Effector CD8-positive, alpha-beta T cell (primary cell): ENCODE results near the gene RAC3.
A peak's percentile ranks its signal among the peaks of the same experiment; 100 is the strongest.
"Not testable (repeated sequence)": the region's sequence is repeated elsewhere in the genome, so short reads cannot be mapped to it uniquely, and the experiment has no call there.

ENCODE experiments used
- DNase-seq: peaks from one replicate; lab custom pipeline; 2025; lab: John Stamatoyannopoulos, UW

RAC3 gene

DNA sequence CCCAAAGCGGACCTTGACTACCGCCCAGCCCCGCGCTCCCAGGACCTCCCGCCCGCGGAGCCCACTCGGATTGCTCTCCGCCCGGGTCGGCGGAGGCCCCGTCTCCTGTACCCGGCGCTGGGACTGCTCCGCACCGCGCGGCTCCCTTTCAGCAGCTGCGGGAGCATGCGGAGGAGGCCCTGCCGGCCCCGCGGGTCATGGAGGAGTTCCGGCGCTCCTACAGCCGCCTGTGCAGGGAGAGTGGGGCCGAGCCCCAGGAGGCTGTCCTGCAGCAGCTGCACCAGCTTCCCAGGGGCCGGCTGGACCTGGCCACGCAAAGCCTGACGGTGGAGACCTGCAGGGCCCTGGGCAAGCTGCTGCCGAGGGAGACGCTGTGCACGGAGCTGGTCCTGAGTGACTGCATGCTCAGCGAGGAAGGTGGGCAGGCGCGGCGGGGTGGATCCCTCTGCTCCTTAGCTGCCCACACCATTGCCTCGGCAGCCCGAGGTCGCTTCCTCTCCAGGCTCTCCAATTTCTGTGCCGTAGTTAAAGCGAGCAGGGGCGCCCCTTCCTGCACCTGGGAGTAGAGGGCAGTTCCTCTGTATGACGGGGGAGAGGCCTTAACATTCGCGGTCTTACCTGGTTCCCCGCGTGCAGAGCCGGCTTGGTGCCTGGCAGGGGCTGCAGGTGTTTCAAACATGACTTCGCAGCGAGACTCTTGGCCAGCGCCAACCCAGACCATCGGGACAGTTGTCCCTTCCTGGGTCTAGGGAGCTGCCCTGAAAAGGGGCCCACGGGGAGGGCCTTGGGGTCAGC is 7.8 kb upstream of the RAC3 start:
- no peak for DNase-seq

DNA sequence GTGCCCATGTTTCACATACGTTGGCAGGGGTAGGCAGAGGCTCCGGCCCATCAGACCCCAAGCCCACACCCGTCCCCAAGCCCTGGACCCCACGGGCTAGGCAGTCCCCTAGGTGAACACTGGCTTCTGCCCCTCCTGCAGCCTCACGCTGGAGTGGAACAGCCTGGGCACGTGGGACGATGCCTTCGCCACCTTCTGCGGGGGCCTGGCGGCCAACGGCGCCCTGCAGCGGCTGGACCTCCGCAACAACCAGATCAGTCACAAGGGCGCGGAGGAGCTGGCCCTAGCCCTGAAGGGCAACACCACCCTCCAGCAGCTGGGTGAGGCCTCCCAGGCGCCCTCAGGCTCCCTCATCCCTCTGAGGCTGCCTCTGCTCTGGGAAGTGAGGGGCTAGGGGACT is 6.6 kb upstream of the RAC3 start:
- no peak for DNase-seq

DNA sequence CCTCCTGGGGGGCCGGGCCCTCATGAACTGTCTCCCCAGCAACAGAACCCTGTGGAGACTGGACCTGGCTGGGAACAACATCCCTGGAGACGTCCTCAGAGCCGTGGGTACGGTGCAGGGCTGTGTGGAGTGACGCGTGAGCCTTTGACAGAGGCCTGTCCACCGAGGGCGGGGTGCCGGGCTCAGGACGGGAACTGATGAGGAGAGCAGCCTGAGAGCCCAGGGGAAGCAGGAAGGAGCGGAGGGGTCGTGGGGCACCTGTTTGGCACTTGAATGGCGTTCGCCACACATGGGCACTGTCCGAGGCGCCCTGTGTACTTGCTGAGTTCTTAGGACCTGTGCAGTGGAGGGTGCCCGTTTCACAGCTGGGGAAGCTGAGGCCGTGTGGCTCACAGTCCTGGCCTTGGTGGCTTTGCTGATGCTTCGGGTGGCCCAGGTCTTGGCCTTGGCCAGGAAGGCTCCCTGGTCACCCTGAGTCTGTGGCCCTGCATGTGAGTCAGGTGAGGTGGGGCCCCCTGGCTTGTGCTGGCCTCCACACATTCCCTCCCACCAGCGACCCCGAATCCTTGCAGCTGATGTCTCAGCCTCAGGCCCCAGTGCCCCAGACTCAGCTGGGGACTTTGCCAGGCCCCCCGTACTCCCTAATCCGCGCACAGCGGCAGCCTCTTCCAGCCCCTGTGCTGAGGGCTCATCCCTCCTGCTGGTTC is 5.9 kb upstream of the RAC3 start:
- DNase-seq = no peak

DNA sequence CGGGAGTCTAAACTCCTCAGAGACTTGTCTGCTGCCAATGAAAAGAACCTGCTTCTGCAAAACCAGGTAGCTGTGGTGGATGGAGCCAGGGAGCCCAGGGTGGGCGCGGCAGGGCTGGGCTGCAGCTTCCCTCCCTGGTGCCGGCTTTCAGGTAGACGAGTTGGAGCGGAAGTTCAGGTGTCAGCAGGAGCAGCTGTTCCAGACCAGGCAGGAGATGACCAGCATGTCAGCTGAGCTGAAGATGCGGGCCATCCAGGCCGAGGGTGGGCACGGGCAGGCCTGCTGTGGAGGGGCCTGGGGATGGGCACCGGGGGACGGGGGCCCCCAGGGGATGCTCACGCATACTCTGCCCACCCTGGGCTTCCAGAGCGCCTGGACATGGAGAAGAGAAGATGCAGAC is 3.2 kb upstream of the RAC3 start:
- DNase-seq = no peak

DNA sequence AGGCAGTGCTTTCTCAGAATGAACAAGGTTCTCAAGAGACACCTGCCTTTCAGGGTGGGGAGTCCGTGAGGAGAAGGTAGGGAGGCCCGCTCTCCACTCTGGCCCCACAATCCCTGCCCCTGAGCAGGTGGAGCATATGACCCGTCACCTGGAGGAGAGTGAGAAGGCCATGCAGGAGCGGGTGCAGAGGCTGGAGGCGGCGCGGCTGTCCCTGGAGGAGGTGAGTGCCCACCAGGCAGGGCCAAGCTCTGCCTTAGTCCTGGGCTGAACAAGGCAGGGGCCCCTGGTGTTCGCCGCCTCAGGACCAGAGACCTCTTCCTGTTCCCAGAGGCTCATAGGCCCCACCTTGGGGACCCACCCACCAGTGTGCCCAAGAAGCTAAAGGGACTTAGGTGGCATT is 2.5 kb upstream of the RAC3 start:
- DNase-seq = no peak

DNA sequence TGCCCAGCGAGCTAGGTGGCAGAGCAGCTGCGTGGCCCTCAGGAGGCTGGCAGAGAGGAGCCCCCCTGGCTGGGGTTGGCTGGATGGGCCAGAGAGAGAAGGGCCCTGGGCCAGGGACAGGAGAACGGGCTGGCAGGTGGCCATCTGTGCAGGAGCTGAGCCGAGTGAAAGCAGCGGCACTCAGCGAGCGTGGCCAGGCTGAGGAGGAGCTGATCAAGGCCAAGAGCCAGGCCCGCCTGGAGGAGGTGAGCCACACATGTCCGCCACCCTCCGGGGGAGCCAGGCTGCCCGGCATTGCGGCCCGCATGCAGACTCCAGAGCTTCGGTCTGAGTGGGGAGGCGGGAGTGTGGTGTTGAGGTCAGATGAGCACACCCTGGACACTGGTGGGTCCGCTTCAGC is 2.1 kb upstream of the RAC3 start:
- DNase-seq = no peak

DNA sequence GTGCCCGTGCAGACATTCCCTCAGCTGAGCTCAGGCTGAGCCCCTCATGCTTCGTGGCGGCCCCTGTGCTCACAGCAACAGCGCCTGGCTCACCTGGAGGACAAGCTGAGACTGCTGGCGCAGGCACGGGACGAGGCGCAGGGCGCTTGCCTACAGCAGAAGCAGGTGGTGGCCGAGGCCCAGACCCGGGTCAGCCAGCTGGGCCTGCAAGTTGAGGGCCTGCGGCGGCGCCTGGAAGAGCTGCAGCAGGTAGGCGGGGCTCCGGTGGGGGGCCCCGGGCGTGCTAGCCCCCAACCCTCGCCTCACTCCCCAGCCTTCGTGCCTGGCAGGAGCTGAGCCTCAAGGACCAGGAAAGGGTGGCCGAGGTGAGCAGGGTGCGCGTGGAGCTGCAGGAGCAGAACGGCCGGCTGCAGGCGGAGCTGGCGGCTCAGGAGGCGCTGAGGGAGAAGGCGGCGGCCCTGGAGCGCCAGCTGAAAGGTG is 1.4 kb upstream of the RAC3 start:
- DNase-seq = no peak

DNA sequence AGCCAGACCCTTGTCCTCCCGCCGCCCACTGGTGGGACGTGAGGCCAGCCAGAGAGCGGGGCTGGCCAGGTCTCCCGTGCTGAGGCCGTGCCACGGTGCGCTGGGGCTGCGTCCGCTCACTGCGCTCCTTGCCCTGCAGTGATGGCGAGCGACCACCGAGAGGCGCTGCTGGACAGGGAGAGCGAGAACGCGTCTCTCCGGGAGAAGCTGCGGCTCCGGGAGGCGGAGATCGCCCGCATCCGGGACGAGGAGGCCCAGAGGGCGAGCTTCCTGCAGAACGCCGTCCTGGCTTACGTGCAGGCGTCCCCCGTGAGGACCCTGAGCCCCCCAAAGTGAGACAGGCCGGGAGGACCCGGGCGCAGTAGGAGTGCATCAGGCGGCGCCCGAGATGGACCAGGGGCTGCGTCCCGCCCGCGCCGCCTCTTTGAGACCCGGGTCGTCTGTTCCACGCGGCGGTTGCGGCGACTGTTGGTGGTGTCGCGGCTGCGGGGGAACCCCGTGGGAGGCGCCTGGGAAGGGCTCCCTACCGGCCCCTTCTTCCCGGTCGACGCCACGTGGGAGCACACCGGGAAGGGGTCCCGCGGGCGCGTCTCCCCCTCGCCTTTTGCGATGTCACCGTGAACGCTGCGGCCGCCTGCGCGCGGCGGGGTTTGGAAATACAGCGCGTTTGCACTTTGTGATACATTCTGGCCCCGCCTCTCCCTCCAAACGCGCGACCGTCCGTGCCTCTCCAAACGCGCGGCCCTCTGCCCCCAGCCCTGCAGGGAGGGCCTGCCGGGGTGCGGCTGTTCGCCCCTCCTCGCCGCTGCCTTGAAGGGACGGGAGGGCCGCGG is 792 bp upstream of the RAC3 start:
- peak; percentile 72 for DNase-seq

DNA sequence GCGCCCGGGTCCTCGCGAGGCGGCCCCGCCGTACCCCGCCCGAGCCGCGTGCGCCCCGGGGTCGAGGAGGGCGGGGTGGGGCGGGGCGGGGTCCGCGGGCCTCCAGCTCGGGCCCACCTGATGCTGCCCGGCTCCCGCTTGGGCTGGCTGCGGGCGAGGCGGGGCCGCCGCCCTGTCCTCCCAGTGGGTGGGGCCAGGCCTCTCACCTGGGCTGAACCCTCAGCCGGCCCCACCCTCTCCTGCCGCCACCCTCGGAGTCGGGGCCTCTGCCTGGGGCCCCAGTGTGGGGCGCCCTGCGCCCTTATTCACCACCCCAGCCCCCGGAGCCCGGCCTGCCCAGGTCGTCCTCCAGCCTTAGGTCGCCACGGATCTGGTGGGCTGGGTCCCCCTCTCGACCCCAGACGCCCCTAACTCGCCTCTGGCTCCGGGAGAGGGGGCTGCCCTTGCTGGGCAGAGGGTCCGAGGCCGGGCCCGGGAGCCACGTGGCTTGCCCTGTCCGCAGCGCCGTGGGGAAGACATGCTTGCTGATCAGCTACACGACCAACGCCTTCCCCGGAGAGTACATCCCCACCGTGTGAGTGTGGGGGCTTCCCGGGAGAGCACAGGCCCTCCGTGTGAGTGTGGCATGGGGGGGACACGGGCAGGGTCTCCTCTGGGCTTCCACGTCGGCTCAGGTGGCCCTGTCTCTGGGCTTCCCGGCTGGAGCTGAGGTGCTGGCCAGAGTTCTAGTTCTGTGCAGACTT is 578 bp downstream of the RAC3 start:
- DNase-seq = no peak

DNA sequence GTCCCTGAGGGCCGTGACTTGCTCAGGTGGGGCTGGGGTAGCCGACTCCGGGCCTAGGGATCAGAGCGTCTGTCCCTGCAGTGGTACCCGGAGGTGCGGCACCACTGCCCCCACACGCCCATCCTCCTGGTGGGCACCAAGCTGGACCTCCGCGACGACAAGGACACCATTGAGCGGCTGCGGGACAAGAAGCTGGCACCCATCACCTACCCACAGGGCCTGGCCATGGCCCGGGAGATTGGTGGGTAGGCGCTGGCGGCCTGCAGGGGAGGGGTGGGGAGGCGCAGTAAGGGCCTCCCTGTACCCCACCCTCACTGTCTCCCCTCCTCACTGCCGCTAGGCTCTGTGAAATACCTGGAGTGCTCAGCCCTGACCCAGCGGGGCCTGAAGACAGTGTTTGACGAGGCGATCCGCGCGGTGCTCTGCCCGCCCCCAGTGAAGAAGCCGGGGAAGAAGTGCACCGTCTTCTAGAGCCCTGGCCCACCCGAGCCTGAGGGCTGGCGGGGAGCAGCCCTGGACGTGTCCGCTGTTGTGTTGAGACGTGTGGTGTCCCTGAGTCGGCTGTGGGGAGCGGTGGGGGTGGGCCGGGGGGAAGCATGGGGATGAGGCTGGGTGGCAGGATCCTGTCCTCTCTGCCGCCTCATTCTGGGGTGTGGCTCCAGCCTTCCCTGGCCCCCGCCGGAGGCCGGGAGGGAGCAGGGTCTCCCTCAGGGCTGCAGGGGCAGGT is 2.0 kb downstream of the RAC3 start:
- DNase-seq = no peak

DNA sequence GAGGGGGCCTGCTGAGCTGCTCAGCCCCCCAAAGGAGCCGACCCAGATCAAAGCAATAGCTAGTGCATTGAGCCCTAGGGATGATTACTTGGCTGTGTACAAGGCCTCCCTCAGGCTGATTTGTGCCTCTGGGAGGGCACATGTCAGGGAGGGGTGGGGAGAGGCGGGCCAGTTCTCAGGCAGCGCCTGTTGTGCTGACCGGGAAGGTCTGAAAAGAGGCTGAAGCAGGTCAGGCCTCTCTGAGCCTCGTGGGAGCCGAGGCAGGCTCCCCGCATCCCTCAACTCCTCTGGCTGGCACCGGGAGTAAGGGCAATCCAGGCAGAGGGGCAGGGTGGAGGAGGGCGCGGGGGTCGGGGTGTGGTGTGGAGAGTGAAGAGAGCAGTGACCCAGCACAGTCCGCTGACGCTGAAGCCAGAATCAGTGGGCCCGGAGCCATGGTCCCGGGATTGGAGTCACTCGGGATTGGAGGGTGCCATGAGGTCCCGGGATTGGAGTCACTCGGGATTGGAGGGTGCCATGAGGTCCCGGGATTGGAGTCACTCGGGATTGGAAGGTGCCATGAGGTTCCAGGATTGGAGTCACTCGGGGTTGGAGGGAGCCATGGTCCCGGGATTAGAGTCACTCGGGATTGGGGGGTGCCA is 3.0 kb downstream of the RAC3 start:
- no peak for DNase-seq

DNA sequence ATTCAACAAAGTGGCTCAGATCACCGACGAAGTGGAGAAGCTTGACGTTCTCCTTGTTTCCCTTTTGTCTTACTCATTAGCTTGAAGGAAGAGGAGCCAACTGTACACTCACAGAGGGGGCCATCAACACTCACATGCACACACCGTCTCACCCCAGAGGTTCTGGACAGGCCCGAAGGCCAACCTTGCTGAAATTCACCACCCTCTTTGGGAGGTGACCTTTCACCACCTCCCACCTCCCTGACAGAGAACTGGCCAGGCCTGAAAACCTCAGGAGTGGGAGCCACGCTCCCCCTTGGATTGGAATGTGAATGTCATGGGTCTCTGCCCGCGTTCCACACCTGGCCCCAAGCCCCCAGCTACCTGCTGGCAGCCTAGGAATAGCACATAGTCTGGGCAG is 4.0 kb downstream of the RAC3 start:
- no peak for DNase-seq

DNA sequence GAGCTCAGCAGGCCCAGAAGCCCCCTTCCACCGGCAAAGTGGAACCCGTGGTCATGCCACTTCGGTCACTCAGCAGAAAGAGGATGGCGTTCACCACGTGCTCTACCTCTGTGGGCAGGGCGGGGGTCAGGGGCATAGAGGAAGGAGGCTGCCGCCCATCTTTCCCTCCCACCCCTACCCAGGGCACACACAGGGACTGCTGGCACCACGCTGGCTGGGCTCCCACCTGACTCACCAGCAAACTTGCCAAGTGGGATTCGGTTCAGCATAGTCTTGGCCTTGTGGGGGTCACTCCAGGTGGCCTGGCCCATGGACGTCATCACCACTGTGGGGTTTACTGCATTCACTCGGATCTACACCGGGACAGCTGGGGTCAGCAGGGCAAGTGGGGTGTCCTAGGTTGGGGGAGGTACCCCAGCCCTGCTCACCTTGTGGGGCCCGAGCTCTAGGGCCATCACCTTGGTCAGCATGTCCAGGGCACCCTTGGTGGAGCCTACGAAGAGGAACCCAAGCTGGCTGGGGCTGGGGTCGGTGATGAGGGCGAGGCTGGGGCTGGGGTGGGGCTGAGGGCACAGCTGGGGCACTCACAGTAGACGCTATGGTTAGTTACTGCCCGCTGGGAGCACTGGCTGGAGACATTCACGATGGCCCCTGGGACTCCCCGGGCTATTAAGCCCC is 4.6 kb downstream of the RAC3 start:
- DNase-seq = no peak

DNA sequence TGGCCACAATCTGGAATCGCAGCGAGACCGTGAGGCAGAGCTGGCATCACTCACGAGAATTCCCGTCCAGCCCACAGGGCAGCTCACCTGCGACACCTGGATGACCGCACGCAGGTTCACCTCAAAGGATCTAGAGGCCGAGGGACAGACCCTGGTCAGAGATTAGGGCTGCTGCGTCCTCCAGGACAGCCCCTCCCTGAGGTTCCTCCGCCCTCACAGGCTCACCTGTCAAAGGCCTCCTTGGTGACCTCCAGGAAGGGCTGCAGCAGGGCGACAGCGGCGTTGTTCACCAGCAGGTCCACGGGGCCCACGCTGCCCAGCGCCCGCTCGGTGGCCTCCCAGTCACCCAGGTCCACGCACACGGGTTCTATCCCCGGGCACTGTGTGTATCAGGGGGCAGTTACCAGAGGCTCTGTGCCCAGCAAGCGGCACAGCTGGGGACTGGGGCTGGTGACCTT is 5.2 kb downstream of the RAC3 start:
- DNase-seq = no peak

DNA sequence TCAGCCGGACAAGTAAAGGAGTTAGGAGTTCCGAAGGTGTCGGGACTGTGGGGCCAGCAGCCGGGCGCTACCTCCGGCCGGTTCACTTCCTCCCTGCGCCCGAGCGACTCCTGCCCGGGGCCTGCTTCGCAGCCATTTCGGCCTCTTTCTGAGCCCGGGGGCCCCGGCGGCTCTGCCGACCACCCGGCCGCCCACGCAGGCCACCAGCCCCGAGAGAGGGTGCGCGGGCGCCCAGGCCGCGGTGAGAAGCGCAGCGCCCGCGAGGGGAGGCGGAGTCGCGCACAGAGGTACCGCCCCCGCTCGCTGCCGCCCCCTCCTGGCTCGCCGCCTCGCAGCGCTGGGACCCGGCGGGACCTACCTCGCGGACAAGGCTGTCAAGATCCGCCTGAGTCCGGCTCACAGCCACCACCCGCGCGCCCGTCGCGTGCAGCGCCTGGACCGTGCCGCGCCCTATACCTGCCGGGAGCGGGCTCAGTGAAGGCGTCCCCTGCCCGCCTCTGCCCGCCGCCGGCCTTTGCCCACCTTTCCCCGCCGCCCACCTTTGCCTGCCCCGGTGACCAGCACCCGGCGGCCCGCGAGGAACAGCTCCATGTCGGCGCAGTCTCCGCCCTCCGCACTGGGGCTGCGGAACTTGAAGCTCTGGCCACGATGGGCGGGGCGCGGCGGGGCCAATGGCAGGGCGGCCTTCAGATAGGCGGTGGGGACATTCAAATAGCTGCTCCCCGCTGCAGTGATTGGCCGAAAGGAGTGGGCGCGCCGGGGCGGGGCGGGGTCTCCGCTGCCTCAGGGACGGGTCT is 5.8 kb downstream of the RAC3 start, which contains the start of gene DCXR:
DCXR (minus strand) TSS at position 606 of the 797 bp plus-strand sequence; CDS start at position 591, 15 bp downstream.
- peak; percentile 92 for DNase-seq

DNA sequence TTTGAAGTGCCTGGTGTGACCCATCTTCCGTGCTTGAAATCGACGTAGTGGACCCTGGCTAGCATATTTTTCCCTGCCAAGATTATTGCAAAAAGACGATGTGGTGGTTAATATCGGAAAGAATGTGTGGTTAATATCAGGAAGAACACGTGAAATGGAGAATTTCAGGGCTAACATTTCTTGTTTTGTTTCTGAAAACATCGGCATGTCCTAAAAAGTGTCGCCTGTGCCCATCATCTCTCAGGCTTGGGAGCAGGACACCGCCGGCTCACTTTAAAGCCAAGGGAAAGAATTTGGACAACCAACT is 6.4 kb downstream of the RAC3 start:
- no peak for DNase-seq

DNA sequence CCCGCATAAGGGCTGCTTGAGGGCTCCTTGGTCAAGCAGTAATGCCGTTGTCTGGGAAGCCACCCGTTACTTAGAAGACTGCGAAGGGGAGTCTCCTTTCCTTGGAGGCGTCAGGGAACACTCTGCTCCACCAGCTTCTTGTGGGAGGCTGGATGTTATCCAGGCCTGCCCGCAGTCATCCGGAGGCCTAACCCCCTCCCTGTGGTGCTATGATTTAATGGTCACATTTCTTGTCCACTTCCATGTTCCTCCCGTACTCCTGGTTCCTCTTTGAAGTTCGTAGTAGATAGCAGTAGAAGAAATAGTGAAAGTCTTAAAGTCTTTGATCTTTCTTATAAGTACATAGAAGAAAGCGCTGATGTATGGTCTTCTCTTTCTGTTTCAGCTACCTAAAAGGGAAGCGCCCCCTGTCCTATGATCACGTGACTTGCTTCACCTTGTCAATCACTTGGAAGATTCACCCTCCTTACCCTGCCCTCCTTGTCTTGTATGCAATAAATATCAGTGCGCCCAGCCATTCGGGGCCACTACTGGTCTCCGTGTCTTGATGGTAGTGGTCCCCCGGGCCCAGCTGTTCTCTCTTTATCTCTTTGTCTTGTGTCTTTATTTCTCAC is 7.4 kb downstream of the RAC3 start:
- not testable (repeated sequence) for DNase-seq

DNA sequence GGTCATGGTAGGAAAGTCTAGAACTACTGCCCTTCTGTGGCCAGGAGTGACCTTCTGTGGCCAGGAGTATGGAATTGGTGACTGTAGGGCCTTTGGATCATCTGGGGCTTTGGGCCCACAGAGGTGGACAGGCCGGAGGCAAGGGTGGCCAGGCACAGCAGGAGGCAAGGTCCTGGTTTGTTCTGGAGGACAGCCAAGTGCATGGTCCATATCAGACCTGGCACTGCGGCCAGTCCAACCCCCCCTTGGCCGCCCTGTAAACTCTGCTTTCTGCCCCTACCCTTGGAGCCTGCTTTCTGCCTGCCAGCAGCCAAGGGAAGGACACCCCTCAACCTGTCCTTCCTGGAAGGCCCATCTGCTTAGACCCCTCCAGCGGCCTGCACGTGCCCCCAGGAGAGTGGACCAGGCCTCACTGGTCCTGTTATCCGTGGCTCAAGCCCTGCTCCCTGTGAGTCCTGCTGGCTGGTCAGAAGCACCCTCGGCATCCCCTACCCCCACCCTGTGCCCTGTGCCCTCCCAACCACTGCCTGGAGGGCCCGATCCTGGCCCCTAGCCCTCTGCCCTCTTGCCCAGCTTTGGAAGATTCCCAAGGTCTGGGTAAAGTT is 8.3 kb downstream of the RAC3 start:
- no peak for DNase-seq
